BJ (cell line): ENCODE measurements around the gene ABLIM2. TPM values are rescaled to one million over a fixed set of nuclear protein-coding genes. Genes with fewer than 3 reads are reported as not detected.

Experiments
- CTCF ChIA-PET: fragments of 350-600 bp; formaldehyde crosslinking; extraction: SDS; loops from one replicate; lab custom pipeline; 2021; ENCODE audit warnings: antibody characterized with exemption, inconsistent platforms; lab: Yijun Ruan, JAX
- POLR2A ChIA-PET: fragments of 300-600 bp; sonication (Branson Sonifier 250); formaldehyde crosslinking; extraction: SDS; loops from one replicate; lab custom pipeline; 2021; ENCODE audit warnings: antibody characterized with exemption; lab: Charles Lee
- DNase-seq: peaks from one replicate; pipeline ENCODE4 v3.0.0-alpha.2; 2011; ENCODE audit warnings: low read depth
- H3K27me3 ChIP-seq: 2 replicates; pipeline ENCODE4 v1.6.0; 2011; ENCODE audit warnings: low read length; ENCODE audit not compliant: control insufficient read depth, insufficient read depth
- H3K36me3 ChIP-seq: 2 replicates; pipeline ENCODE4 v1.5.1; 2011; ENCODE audit warnings: low read length; ENCODE audit not compliant: control insufficient read depth, insufficient read depth
- H3K4me3 ChIP-seq: 2 replicates; pipeline ENCODE4 v1.5.1; 2011; ENCODE audit warnings: low read depth, mild to moderate bottlenecking, control low read depth, low read length
- polyA plus RNA-seq: library from polyadenylated mRNA; depleted of rRNA; stranded (reverse); fragments of >200 nt; gene quantifications from 2 replicates; pipeline ENCODE4 v1.2.3, GENCODE V29; 2011
- TF ChIP-seq, protein P1 (sequence below): IDR thresholded peaks from 2 replicates; pipeline ENCODE4 v1.5.1; 2011; ENCODE audit warnings: low read depth, mild to moderate bottlenecking, control low read depth, inconsistent platforms, low read length, moderate library complexity; ENCODE audit not compliant: insufficient read depth

The ABLIM2 gene
- polyA plus RNA-seq, 1 experiment, result 0.07 TPM

GRCh38 chr4:8136972-8137710 is 21.5 kb downstream of the ABLIM2 start:
- TF ChIP-seq, protein P1, sequence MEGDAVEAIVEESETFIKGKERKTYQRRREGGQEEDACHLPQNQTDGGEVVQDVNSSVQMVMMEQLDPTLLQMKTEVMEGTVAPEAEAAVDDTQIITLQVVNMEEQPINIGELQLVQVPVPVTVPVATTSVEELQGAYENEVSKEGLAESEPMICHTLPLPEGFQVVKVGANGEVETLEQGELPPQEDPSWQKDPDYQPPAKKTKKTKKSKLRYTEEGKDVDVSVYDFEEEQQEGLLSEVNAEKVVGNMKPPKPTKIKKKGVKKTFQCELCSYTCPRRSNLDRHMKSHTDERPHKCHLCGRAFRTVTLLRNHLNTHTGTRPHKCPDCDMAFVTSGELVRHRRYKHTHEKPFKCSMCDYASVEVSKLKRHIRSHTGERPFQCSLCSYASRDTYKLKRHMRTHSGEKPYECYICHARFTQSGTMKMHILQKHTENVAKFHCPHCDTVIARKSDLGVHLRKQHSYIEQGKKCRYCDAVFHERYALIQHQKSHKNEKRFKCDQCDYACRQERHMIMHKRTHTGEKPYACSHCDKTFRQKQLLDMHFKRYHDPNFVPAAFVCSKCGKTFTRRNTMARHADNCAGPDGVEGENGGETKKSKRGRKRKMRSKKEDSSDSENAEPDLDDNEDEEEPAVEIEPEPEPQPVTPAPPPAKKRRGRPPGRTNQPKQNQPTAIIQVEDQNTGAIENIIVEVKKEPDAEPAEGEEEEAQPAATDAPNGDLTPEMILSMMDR, result no peak

GRCh38 chr4:8136529-8136928 is 22.1 kb downstream of the ABLIM2 start:
- Histone ChIP-seq H3K4me3 (no peak overlapping the region), H3K36me3 (no peaks in the 10 kb centered on the region), H3K27me3 (peaks cover 9% of the 10 kb centered on the region)
- TF ChIP-seq, protein P1, result no peak
- DNase-seq, result no peak
- CTCF ChIA-PET, result interaction anchor here (1.0 kb wide), 1 partner anchor 9 kb away, joined by 3 read pairs; no protein-coding TSS in a partner anchor
- POLR2A ChIA-PET, result no interaction called here

More at GRCh38 chr4:8136972-8137710, 21.5 kb downstream of the ABLIM2 start:
- no peak for DNase-seq
- ChIA-PET POLR2A (no interaction called here), CTCF (interaction anchor here (1.0 kb wide), 1 partner anchor 8 kb away, joined by 3 read pairs; no protein-coding TSS in a partner anchor)
- peaks cover 12% of the 10 kb centered on the region for H3K27me3 ChIP-seq
- H3K4me3 ChIP-seq, result no peak overlapping the region
- no peaks in the 10 kb centered on the region for H3K36me3 ChIP-seq

- H3K27me3 ChIP-seq, result peaks cover 8% of the 10 kb centered on the region
- ChIA-PET CTCF (no interaction called here), POLR2A (no interaction called here)
- no peak overlapping the region for H3K4me3 ChIP-seq
- no peak for DNase-seq
- no peaks in the 10 kb centered on the region for H3K36me3 ChIP-seq
- TF ChIP-seq, protein P1, result no peak
Measured at GRCh38 chr4:8135666-8136065, 22.9 kb downstream of the ABLIM2 start.

GRCh38 chr4:8133897-8134563 is 24.6 kb downstream of the ABLIM2 start:
- H3K27me3 ChIP-seq, result peaks cover 8% of the 10 kb centered on the region

More at GRCh38 chr4:8133897-8134563, 24.6 kb downstream of the ABLIM2 start:
- ChIA-PET CTCF (no interaction called here), POLR2A (no interaction called here)
- no peaks in the 10 kb centered on the region for H3K36me3 ChIP-seq
- TF ChIP-seq, protein P1, result no peak
- no peak for DNase-seq
- H3K4me3 ChIP-seq, result no peak overlapping the region
